H9 (cell line): ENCODE measurements around the gene CEMIP. TPM values are rescaled to one million over a fixed set of nuclear protein-coding genes. Genes with fewer than 3 reads are reported as not detected.

Experiments
- DNase-seq: peaks from one replicate; pipeline ENCODE4 v3.0.0-alpha.2; 2017
- H2AFZ ChIP-seq: one replicate; pipeline ENCODE4 v1.6.1; 2013; ENCODE audit warnings: mild to moderate bottlenecking, low read length, control low read depth, moderate library complexity
- H2AK5ac ChIP-seq: 2 replicates; pipeline ENCODE4 v1.6.1; 2013; ENCODE audit warnings: low read length, control low read depth, mixed read lengths; ENCODE audit not compliant: insufficient read length
- H2BK120ac ChIP-seq: one replicate; pipeline ENCODE4 v1.6.1; 2013; ENCODE audit warnings: low read depth, mild to moderate bottlenecking, low read length, control low read depth, inconsistent platforms; ENCODE audit not compliant: poor library complexity, severe bottlenecking
- H2BK12ac ChIP-seq: 2 replicates; pipeline ENCODE4 v1.6.1; 2013; ENCODE audit warnings: low read length, control low read depth, mixed read lengths, low read depth; ENCODE audit not compliant: insufficient read length
- H2BK15ac ChIP-seq: 2 replicates; pipeline ENCODE4 v1.6.1; 2013; ENCODE audit warnings: low read depth, low read length, control low read depth
- H2BK20ac ChIP-seq: one replicate; pipeline ENCODE4 v1.6.1; 2013; ENCODE audit warnings: low read depth, mild to moderate bottlenecking, low read length, control low read depth, inconsistent platforms; ENCODE audit not compliant: poor library complexity, severe bottlenecking
- H2BK5ac ChIP-seq: 2 replicates; pipeline ENCODE4 v1.6.1; 2013; ENCODE audit warnings: low read length, control low read depth, mixed read lengths; ENCODE audit not compliant: insufficient read length
- H3K14ac ChIP-seq: 2 replicates; pipeline ENCODE4 v1.6.1; 2013; ENCODE audit warnings: low read length, control low read depth; ENCODE audit not compliant: insufficient read depth
- H3K18ac ChIP-seq: 2 replicates; pipeline ENCODE4 v1.6.1; 2013; ENCODE audit warnings: low read depth, mild to moderate bottlenecking, mixed read lengths, low read length, control low read depth; ENCODE audit not compliant: insufficient read length
- H3K23ac ChIP-seq: 2 replicates; pipeline ENCODE4 v1.6.1; 2013; ENCODE audit warnings: low read length, control low read depth, mixed read lengths, low read depth; ENCODE audit not compliant: insufficient read length
- H3K23me2 ChIP-seq: 2 replicates; pipeline ENCODE4 v1.6.1; 2013; ENCODE audit warnings: low read depth, mild to moderate bottlenecking, mixed read lengths, low read length, control low read depth; ENCODE audit not compliant: insufficient read length, poor library complexity, severe bottlenecking
- H3K27ac ChIP-seq: 2 replicates; pipeline ENCODE4 v1.5.1; 2013; ENCODE audit warnings: low read length, control low read depth, mixed read lengths, low read depth; ENCODE audit not compliant: insufficient read length
- H3K27me3 ChIP-seq: 2 replicates; pipeline ENCODE4 v1.6.1; 2013; ENCODE audit warnings: low read length, control low read depth, inconsistent platforms; ENCODE audit not compliant: insufficient read depth
- H3K4ac ChIP-seq: 2 replicates; pipeline ENCODE4 v1.6.1; 2013; ENCODE audit warnings: low read depth, mild to moderate bottlenecking, control low read depth, inconsistent platforms, low read length, moderate library complexity
- H3K4me1 ChIP-seq: 2 replicates; pipeline ENCODE4 v1.6.1; 2013; ENCODE audit warnings: low read length, control low read depth, inconsistent platforms; ENCODE audit not compliant: insufficient read depth
- H3K4me2 ChIP-seq: 2 replicates; pipeline ENCODE4 v1.6.1; 2013; ENCODE audit warnings: low read length, control low read depth, mixed read lengths; ENCODE audit not compliant: insufficient read length, insufficient read depth
- H3K56ac ChIP-seq: 2 replicates; pipeline ENCODE4 v1.6.1; 2013; ENCODE audit warnings: low read depth, mild to moderate bottlenecking, mixed read lengths, low read length, control low read depth; ENCODE audit not compliant: insufficient read length
- H3K79me1 ChIP-seq: 2 replicates; pipeline ENCODE4 v1.6.1; 2013; ENCODE audit warnings: low read depth, mild to moderate bottlenecking, moderate library complexity, low read length, control low read depth, inconsistent platforms; ENCODE audit not compliant: insufficient read depth, poor library complexity, severe bottlenecking
- H3K79me2 ChIP-seq: 2 replicates; pipeline ENCODE4 v1.6.1; 2013; ENCODE audit warnings: low read length, control low read depth, inconsistent platforms; ENCODE audit not compliant: insufficient read depth
- H3K9ac ChIP-seq: 2 replicates; pipeline ENCODE4 v1.6.1; 2013; ENCODE audit warnings: low read length, control low read depth, mixed read lengths; ENCODE audit not compliant: insufficient read length; ENCODE audit errors: extremely low read depth
- H3K9me3 ChIP-seq: one replicate; pipeline ENCODE4 v1.6.1; 2013; ENCODE audit warnings: low read depth, low read length, inconsistent platforms; ENCODE audit not compliant: control insufficient read depth
- H3T11ph ChIP-seq: one replicate; pipeline ENCODE4 v1.6.1; 2013; ENCODE audit warnings: mild to moderate bottlenecking, low read length, control low read depth, inconsistent platforms
- H4K20me1 ChIP-seq: one replicate; pipeline ENCODE4 v1.6.1; 2013; ENCODE audit not compliant: control insufficient read depth, insufficient read length, insufficient read depth
- H4K5ac ChIP-seq: 2 replicates; pipeline ENCODE4 v1.6.1; 2013; ENCODE audit warnings: low read depth, mild to moderate bottlenecking, mixed read lengths, low read length, control low read depth; ENCODE audit not compliant: insufficient read length
- H4K8ac ChIP-seq: replicated peaks from 2 replicates; pipeline ENCODE4 v1.6.1; 2013; ENCODE audit warnings: low read length, control low read depth, mixed read lengths, low read depth; ENCODE audit not compliant: insufficient read length
- H4K91ac ChIP-seq: 2 replicates; pipeline ENCODE4 v1.6.1; 2013; ENCODE audit warnings: low read depth, mild to moderate bottlenecking, moderate library complexity, mixed read lengths, low read length, control low read depth; ENCODE audit not compliant: insufficient read length
- H3K27ac Mint-ChIP-seq, 3 experiments: 2 replicates in 2 of 3; 3 replicates in 1 of 3; pipeline ENCODE4 v1.8.0; 2020 to 2021; ENCODE audit warnings: mixed read lengths in 3 of 3, mild to moderate bottlenecking in 1 of 3, moderate library complexity in 1 of 3
- H3K27me3 Mint-ChIP-seq: 2 replicates; pipeline ENCODE4 v1.8.0; 2021; ENCODE audit warnings: low read depth, mild to moderate bottlenecking, moderate library complexity, mixed read lengths
- H3K36me3 Mint-ChIP-seq, 3 experiments: 2 replicates in 2 of 3; 3 replicates in 1 of 3; pipeline ENCODE4 v1.8.0; 2020 to 2021; ENCODE audit warnings: low read depth in 3 of 3, mixed read lengths in 3 of 3; ENCODE audit not compliant: insufficient read depth in 1 of 3
- H3K4me1 Mint-ChIP-seq, 2 experiments: 2 replicates each; pipeline ENCODE4 v1.8.0; 2020; ENCODE audit warnings: mixed read lengths in 2 of 2
- H3K4me3 Mint-ChIP-seq, 2 experiments: 2 replicates in 1 of 2; 3 replicates in 1 of 2; pipeline ENCODE4 v1.8.0; 2020 to 2021; ENCODE audit warnings: mild to moderate bottlenecking in 2 of 2, mixed read lengths in 2 of 2, moderate library complexity in 1 of 2
- H3K9me3 Mint-ChIP-seq, 2 experiments: 2 replicates in 1 of 2; 3 replicates in 1 of 2; pipeline ENCODE4 v1.8.0; 2020; ENCODE audit warnings: mild to moderate bottlenecking in 2 of 2, mixed read lengths in 2 of 2, moderate library complexity in 1 of 2
- WGBS: extraction: QIAGEN DNeasy Blood & Tissue Kit; methylation state at CpG from one replicate; pipeline ENCODE4 v1.1.7; 2013; ENCODE audit warnings: missing lambda C conversion rate, low lambda C conversion rate, mixed read lengths; ENCODE audit not compliant: insufficient read length; ENCODE audit errors: extremely low coverage; 5-methylcytosine and 5-hydroxymethylcytosine counted together
- total RNA-seq: library from RNA; stranded (reverse); gene quantifications from 2 replicates; pipeline ENCODE4 v1.2.1, GENCODE V29; 2021
- TF ChIP-seq, protein P1 (sequence below): fragments of 200-600 bp; sonication (generic); conservative IDR thresholded peaks from 3 replicates; pipeline ENCODE4 v1.8.0; 2021; ENCODE audit warnings: antibody characterized with exemption, mild to moderate bottlenecking

The CEMIP gene
- total RNA-seq, 1 experiment from 2014 or later, result 0.09 TPM

GRCh38 chr15:80801891-80802680 lies 22.9 kb downstream of the CEMIP start:
- Mint-ChIP-seq H3K27ac (no peak overlapping the region), H3K27me3 (peaks cover 3% of the 10 kb centered on the region; the same call in 1 of the 2 replicates), H3K36me3 (no peaks in the 10 kb centered on the region), H3K4me1 (peaks cover 10% of the 10 kb centered on the region in 2 experiments), H3K9me3 (no peaks in the 10 kb centered on the region), H3K4me3 (no peak overlapping the region)
- H3K4me1 ChIP-seq, result no peaks in the 10 kb centered on the region
- no peak overlapping the region for H3K4ac ChIP-seq
- no peaks in the 10 kb centered on the region for H4K20me1 ChIP-seq
- H2BK12ac ChIP-seq, result no peak overlapping the region
- no peak overlapping the region for H3K23ac ChIP-seq
- no peak overlapping the region for H3K18ac ChIP-seq
- H2BK120ac ChIP-seq, result no peak overlapping the region
- no peak overlapping the region for H2BK20ac ChIP-seq
- no peak overlapping the region for H4K91ac ChIP-seq
- no peak overlapping the region for H3K56ac ChIP-seq
- H3K23me2 ChIP-seq, result no peaks in the 10 kb centered on the region
- H2BK5ac ChIP-seq, result no peak overlapping the region
- H3T11ph ChIP-seq, result no peak overlapping the region
- no peaks in the 10 kb centered on the region for H3K9me3 ChIP-seq
- H2AK5ac ChIP-seq, result no peak overlapping the region
- no peak overlapping the region for H3K4me2 ChIP-seq
- no peak overlapping the region for H3K27ac ChIP-seq
- WGBS, result no CpG with 5 or more reads among the region's 10 CpGs
- H4K5ac ChIP-seq, result no peak overlapping the region
- no peaks in the 10 kb centered on the region for H3K79me1 ChIP-seq
- no peaks in the 10 kb centered on the region for H3K79me2 ChIP-seq
- H2AFZ ChIP-seq, result no peak overlapping the region
- H2BK15ac ChIP-seq, result no peak overlapping the region
- H3K14ac ChIP-seq, result no peak overlapping the region; the same call in 1 of the 2 replicates
- DNase-seq, result no peak
- H3K27me3 ChIP-seq, result no peaks in the 10 kb centered on the region
- TF ChIP-seq, protein P1, sequence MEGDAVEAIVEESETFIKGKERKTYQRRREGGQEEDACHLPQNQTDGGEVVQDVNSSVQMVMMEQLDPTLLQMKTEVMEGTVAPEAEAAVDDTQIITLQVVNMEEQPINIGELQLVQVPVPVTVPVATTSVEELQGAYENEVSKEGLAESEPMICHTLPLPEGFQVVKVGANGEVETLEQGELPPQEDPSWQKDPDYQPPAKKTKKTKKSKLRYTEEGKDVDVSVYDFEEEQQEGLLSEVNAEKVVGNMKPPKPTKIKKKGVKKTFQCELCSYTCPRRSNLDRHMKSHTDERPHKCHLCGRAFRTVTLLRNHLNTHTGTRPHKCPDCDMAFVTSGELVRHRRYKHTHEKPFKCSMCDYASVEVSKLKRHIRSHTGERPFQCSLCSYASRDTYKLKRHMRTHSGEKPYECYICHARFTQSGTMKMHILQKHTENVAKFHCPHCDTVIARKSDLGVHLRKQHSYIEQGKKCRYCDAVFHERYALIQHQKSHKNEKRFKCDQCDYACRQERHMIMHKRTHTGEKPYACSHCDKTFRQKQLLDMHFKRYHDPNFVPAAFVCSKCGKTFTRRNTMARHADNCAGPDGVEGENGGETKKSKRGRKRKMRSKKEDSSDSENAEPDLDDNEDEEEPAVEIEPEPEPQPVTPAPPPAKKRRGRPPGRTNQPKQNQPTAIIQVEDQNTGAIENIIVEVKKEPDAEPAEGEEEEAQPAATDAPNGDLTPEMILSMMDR, result no peak
- no peak overlapping the region for H4K8ac ChIP-seq
- H3K9ac ChIP-seq, result no peak overlapping the region
